NCI-H345 treated with DMSO at 0.1 percent for 48 hours (cell line): ENCODE data around the gene FOXRED2.
A peak's percentile ranks its signal among the peaks of the same experiment; 100 is the strongest.
"Not testable (repeated sequence)": the region's sequence is repeated elsewhere in the genome, so short reads cannot be mapped to it uniquely, and the experiment has no call there.

Experiments used
- DNase-seq: peaks from one replicate; lab custom pipeline; 2025; ENCODE audit not compliant: unreplicated experiment; lab: John Stamatoyannopoulos, UW

The FOXRED2 gene

DNA sequence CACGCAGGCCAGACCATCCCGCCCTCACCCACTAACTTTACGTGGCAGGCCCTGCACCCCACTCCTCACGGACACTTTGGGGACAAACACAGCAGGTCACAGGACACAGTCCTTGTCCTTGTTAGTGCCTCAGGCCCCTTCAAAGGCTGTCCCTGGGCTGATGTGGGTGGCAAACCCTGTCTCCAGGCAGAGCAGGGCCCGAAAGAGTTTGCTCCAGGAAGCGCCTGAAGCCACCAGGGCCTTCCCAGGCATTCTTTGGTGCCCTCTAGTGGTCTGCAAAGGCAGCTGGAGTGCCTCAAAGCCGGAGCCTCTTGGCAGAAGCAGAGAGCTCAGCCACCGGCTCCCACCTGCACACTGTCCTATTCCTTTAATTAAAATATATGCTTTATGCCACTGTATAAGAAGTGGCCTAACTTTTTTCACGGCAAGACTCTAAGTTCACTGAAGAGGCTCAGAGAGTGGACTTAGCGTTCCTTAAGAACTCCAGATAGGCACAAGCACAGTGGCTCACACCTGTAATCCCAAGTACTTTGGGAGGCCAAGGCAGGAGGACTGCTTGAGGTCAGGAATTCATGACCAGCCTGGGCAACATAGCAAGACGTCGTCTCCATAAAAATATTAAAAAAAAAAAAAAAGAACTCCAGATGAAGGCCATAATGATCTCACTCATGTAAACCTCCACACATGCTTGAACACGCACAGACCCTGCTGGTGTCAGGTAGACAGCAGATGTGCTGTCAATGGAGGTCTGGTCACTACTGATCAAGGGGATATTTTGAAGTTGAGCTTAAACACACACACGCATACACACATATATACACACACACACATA is 36.5 kb downstream of the FOXRED2 start:
- DNase-seq = peak; percentile 22

- no peak for DNase-seq
These were observed 37.6 kb downstream of the FOXRED2 start for GRCh38 chr22:36469094-36469710.

DNA sequence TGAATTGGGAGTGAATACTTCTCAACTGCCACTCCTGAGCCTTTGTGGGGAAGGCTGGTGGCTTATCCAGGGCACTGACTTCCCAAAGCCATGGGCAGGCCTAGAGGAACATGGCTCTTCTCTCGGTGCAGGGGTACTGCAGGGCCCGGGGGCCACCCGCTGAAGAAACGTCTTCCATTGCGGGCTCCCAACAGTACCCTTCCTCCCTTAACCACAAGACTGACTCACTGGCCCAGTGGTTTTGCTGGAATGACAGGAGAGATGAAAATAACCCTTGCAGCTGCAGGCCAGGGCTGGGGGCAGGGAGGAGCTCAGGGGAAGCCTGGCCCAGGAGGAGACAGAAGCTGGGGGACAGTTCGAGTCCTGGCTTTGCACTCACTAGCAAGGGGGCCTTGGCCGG is 38.9 kb downstream of the FOXRED2 start:
- no peak for DNase-seq

- DNase-seq = no peak
These were observed 39.6 kb downstream of the FOXRED2 start for GRCh38 chr22:36467042-36467810.

DNA sequence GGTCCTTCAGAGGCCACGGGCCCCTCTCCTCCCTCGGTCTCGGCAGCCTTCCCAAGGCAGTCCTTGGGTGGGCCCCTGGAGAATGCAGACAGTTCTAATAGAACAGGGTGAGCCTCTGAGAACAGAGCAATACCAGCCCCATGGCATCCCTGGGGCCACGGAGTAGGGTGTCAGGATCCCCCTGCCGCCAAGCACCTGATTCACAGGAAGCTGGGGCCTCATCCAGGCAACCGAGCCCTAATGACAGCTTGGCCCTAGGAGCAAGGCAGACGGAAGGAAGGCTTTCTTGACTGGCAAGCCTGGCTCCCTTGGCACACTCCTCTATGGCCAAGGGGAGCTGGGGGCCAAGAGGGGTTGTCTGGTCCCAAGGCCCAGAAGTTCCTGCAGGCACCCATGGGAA is 40.6 kb downstream of the FOXRED2 start:
- no peak for DNase-seq

DNA sequence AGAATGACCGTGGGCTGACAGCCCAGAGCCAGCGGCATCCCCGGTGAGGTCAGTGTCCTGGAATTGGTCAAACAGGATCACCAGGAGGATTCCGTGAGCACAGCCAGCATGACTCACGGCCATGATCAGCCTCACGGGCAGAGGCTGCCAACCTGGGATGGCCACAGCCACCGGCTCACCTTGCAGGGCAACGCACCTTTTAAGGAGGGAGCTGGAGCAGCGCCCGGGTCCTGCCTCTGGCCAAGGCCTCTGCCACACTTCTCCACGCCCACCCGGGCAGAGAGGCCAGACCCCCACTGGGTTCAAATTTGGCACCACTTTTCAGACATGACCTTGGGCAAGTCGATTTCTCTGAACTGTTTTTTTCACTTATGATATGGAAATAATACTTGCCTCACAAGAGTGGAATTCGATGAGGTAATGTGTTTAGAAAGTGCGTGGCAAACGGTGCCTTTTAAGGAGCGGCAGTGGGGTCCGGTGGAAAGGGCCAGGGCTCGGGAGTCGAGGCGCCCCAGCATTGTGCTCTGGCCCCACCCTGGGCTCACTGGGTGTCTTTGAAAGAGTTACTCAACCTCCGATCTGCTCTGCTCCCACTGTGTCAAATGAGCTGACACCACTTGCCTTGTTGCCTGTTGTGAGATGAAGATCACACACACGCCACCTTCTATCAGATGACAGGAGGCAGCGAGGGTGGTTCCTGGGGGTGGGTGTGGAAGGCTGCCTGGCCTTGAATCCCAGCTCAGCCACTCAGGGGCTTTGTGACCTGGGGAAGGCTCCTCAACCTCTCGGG is 41.4 kb downstream of the FOXRED2 start:
- DNase-seq = no peak

GRCh38 chr22:36464715-36465231 is 42.1 kb downstream of the FOXRED2 start:
- no peak for DNase-seq

- no peak for DNase-seq
These were observed 43.1 kb downstream of the FOXRED2 start for GRCh38 chr22:36463783-36464184.

GRCh38 chr22:36461665-36462649 is 44.9 kb downstream of the FOXRED2 start:
- no peak for DNase-seq

- DNase-seq = no peak
These were observed 46.6 kb downstream of the FOXRED2 start for GRCh38 chr22:36460202-36460601.

- no peak for DNase-seq
These were observed 49.0 kb downstream of the FOXRED2 start for GRCh38 chr22:36457688-36458450.

- DNase-seq = no peak
These were observed 50.4 kb downstream of the FOXRED2 start for GRCh38 chr22:36456464-36456845.

- DNase-seq = no peak
These were observed 51.0 kb downstream of the FOXRED2 start for GRCh38 chr22:36455571-36456463.

- peak; percentile 54 for DNase-seq
These were observed 51.8 kb downstream of the FOXRED2 start for GRCh38 chr22:36454916-36455570.

DNA sequence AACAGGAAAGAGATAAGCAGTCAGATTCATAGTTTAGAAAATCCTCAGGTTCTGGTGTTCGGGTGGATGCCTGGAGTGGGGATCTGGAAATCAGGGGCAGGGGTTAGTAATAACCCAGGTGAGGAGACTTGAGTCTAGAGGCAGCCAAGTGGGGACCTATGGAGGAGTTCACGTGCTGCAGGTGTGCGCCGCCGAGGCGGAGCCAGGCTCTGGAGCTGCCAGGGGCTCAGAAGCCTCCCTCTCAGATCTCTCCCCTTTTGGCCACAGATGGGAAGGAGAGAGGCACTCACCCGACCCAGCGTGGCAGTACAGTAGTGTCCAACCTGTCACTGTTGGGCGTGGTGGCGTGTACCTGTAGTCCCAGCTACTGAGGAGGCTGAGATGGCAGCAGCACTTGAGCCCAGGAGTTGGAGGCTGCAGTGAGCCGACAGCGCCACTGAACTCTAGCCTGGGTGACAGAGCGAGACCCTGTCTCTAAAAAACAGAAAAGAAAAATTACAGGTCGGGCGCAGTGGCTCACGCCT is 52.9 kb downstream of the FOXRED2 start:
- DNase-seq = no peak

DNA sequence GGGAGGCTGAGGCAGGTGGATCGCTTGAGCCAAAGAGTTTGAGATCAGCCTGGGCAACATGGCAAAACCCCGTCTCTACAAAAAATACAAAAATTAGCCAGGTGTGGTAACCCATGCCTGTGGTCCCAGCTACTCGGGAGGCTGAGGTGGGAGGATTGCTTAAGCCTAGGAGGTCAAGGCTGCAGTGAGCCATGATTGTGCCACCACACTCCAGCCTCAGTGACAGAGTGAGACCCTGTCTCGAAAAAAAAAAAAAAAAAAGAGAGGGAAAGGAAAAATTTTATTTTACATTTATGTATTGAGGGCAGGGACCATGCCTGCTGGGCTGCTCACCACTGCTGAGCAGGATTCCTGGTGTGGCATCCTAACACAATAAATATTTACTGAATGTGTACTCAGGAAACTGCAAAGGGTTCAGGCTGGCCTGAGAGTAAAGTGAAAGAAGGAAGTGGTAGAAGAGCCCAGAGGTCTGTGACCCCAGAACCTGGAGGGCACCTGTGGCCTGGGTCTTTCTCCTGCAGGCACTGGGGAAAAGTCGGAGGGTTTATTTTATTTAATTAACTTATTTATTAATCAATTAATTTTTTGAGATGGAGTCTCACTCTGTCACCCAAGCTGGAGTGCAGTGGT is 53.7 kb downstream of the FOXRED2 start:
- DNase-seq = not testable (repeated sequence)
